ENCODE results near the gene COL4A3. TPM values are rescaled to one million over a fixed set of nuclear protein-coding genes. Genes with fewer than 3 reads are reported as not detected.

Gene COL4A3
- total RNA-seq, 1 donor from 2014 or later: 33.6 TPM

- no peak overlapping the region for H3K27ac ChIP-seq
- H3K4me1 ChIP-seq: no peaks in the 10 kb centered on the region
- peaks cover 8% of the 10 kb centered on the region for H3K27me3 ChIP-seq (ENCODE audit: low read depth)
- DNase-seq (no peak), ATAC-seq (no peak)
- no peaks in the 10 kb centered on the region for H3K9me3 ChIP-seq
- H3K4me3 ChIP-seq: no peak overlapping the region
- TF ChIP-seq, protein P1, sequence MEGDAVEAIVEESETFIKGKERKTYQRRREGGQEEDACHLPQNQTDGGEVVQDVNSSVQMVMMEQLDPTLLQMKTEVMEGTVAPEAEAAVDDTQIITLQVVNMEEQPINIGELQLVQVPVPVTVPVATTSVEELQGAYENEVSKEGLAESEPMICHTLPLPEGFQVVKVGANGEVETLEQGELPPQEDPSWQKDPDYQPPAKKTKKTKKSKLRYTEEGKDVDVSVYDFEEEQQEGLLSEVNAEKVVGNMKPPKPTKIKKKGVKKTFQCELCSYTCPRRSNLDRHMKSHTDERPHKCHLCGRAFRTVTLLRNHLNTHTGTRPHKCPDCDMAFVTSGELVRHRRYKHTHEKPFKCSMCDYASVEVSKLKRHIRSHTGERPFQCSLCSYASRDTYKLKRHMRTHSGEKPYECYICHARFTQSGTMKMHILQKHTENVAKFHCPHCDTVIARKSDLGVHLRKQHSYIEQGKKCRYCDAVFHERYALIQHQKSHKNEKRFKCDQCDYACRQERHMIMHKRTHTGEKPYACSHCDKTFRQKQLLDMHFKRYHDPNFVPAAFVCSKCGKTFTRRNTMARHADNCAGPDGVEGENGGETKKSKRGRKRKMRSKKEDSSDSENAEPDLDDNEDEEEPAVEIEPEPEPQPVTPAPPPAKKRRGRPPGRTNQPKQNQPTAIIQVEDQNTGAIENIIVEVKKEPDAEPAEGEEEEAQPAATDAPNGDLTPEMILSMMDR (IDR thresholded peaks at IDR 0.05): no peak
- H3K36me3 ChIP-seq: no peaks in the 10 kb centered on the region
- intact Hi-C loops (cut with DNase I): no loop called here
Observed at GRCh38 chr2:227123697-227124096, 40.7 kb upstream of the COL4A3 start.

GRCh38 chr2:227124811-227125210, 39.6 kb upstream of the COL4A3 start:
- Histone ChIP-seq H3K4me3 (no peak overlapping the region), H3K27ac (no peak overlapping the region), H3K36me3 (no peaks in the 10 kb centered on the region), H3K9me3 (no peaks in the 10 kb centered on the region), H3K27me3 (ENCODE audit: low read depth) (peaks cover 8% of the 10 kb centered on the region), H3K4me1 (no peaks in the 10 kb centered on the region)
- no peak for ATAC-seq
- TF ChIP-seq, protein P1 (IDR thresholded peaks at IDR 0.05): no peak
- intact Hi-C loops (cut with DNase I): no loop called here
- DNase-seq: no peak

- Histone ChIP-seq H3K27me3 (ENCODE audit: low read depth) (peaks cover 8% of the 10 kb centered on the region), H3K4me1 (no peaks in the 10 kb centered on the region), H3K9me3 (no peaks in the 10 kb centered on the region), H3K4me3 (no peak overlapping the region), H3K27ac (no peak overlapping the region), H3K36me3 (no peaks in the 10 kb centered on the region)
- ATAC-seq (no peak), DNase-seq (no peak)
- TF ChIP-seq, protein P1 (IDR thresholded peaks at IDR 0.05): no peak
- intact Hi-C loops (cut with DNase I): no loop called here
Observed at GRCh38 chr2:227125506-227125905, 38.9 kb upstream of the COL4A3 start.

DNA sequence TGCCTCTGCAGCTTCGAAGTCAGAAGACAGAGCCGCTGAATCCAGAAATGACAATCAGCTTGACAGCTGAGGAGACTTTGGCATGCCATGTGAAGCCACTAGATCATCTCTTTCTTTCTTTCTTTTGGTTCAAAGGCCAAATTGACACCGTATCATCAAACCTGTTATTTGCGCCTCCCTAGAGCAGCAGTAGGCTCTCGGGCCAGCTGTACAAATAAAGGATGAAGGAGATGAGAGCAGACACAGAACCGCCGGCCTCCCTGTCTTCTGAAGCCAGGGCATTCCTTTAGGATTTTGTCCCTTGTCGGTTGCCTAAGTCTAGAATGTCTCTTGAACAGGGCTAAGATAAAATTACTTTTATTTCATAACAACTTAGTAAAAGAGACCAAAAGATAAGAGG, 37.2 kb upstream of the COL4A3 start:
- DNase-seq (no peak), ATAC-seq (no peak)
- Histone ChIP-seq H3K4me1 (no peaks in the 10 kb centered on the region), H3K27ac (no peak overlapping the region), H3K27me3 (ENCODE audit: low read depth) (peaks cover 8% of the 10 kb centered on the region), H3K36me3 (no peaks in the 10 kb centered on the region), H3K4me3 (no peak overlapping the region), H3K9me3 (no peaks in the 10 kb centered on the region)
- TF ChIP-seq, protein P1 (IDR thresholded peaks at IDR 0.05): no peak
- intact Hi-C loops (cut with DNase I): no loop called here

DNA sequence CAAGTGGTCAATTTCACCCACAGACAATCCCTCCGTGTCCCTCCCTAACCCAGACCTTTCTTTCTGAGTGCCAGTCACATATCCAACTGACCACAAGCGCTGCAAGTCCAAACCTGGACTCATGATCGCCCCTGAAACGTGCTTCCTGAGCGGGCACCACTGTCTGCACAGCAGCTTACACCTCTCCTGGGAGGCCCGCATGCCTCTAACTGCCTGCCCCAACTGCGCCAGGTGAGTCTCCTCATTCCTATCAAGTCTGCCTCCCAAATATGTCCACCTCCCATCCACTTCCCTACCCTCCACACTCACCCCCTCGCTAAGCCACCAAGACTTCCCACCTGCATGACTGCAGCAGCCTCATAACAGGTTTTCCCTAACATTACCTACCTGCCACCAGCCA, 33.8 kb upstream of the COL4A3 start:
- intact Hi-C loops (cut with DNase I): no loop called here
- DNase-seq (no peak), ATAC-seq (peak; percentile 15 to 18)
- peaks cover 8% of the 10 kb centered on the region for H3K27me3 ChIP-seq (ENCODE audit: low read depth)
- H3K4me1 ChIP-seq: no peaks in the 10 kb centered on the region
- no peak overlapping the region for H3K27ac ChIP-seq
- no peaks in the 10 kb centered on the region for H3K9me3 ChIP-seq
- no peaks in the 10 kb centered on the region for H3K36me3 ChIP-seq
- TF ChIP-seq, protein P1 (IDR thresholded peaks at IDR 0.05): no peak
- no peak overlapping the region for H3K4me3 ChIP-seq

DNA sequence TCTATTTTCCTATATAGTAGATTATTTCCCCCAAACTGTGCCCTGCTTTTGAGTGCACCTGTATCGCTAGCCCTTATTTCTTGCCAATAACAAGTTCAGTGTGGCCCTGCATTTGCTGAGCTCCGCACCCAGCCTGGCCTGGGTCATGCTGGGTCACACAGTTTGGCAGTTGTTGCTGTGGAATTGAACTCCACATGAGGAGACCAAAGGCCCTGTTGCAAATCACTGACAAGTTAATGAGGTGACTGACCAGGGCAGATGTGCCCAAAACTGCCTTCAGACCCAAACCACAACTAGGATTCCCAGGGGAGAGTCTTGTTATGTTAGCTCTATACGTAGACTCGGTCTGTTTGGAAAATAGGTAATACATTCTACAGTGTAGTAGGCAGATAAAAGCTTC, 31.4 kb upstream of the COL4A3 start:
- TF ChIP-seq, protein P1 (IDR thresholded peaks at IDR 0.05): no peak
- Histone ChIP-seq H3K27me3 (ENCODE audit: low read depth) (no peaks in the 10 kb centered on the region), H3K27ac (no peak overlapping the region), H3K4me3 (no peak overlapping the region), H3K4me1 (no peaks in the 10 kb centered on the region), H3K36me3 (no peaks in the 10 kb centered on the region), H3K9me3 (no peaks in the 10 kb centered on the region)
- intact Hi-C loops (cut with DNase I): no loop called here
- no peak for DNase-seq
- no peak for ATAC-seq

All from lower lobe of right lung (tissue), 2 donors.